GM19397 (cell line): ENCODE data around the gene HSF2BP.
"Not testable (repeated sequence)": the region's sequence is repeated elsewhere in the genome, so short reads cannot be mapped to it uniquely, and the experiment has no call there.

Source experiments
- ATAC-seq: cut with Tn5 transposase; IDR thresholded peaks from one replicate; pipeline ENCODE4 v1.9.1; 2021; ENCODE audit warnings: mild to moderate bottlenecking, moderate library complexity; ENCODE audit not compliant: unreplicated experiment

HSF2BP gene

DNA sequence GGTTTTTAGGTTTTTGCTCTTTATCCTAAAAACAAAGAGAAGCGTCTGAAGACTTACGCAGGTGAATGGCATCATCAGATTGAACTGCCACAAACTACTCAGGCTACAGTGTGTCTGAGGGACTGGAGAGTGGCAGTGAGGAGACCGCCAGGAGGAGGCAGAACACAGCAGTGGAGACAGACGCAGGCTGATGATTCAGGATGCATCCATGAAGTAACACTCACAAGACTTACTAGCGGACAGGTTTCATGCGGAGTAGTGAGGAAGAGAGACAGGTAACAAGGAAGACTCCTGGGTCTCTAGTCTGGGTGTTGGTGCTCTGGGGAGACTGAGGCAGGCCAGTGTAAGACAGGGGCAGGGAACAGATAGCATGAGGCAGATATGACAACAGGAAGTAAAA lies 5.7 kb downstream of the HSF2BP start:
- ATAC-seq = no peak

DNA sequence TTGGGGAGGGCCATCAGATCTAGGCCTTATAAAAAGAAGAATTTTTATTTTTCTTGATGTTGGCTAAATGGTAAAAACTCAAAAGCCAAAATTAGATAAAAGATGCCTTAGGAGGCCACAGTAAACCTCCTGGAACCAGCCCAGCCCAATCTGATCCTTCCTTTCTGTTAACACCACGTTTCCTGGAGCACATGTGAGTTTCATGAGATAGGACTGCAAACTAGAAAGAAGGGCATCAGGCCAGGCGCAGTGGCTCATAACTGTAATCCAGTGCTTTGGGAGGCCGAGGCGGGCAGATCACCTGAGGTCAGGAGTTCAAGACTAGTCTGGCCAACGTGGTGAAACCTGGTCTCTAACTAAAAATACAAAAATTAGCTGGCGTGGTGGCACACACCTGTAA lies 6.7 kb downstream of the HSF2BP start:
- no peak for ATAC-seq

DNA sequence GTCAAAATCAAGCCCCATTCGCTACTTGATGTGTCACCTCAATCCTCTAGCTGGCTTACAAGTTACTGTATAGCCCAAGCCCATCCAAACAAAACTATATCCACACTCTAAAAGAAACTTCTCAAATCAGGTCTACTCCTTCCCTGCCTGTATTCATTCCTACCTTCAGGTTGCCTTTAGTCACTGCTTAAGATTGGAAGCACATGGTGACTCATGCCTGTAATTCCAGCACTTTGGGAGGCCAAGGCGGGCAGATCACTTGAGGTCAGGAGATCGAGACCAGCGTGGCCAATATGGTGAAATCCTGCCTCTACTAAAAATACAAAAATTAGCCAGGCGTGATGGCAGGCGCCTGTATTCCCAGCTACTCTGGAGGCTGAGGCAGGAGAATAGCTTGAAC lies 7.4 kb downstream of the HSF2BP start:
- not testable (repeated sequence) for ATAC-seq

DNA sequence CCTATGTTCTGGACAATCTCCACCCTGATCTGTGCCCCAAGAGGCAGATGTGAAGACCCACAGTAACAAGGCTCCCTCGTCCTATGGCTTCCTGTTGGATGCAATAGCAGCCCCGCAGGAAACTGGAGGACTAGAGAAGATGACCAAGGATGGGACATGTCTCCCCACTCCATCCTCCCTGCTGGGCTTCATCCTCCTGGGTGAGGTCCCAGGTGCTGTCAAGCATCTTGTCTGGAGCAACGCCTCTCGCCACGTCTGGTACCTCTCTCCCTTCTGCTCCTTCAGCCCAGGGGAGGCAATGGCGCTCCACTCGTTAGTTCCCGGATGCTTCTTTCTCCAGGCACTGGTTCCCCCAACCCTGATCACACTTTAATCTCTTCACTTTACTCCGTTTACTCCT lies 11.1 kb downstream of the HSF2BP start:
- no peak for ATAC-seq

DNA sequence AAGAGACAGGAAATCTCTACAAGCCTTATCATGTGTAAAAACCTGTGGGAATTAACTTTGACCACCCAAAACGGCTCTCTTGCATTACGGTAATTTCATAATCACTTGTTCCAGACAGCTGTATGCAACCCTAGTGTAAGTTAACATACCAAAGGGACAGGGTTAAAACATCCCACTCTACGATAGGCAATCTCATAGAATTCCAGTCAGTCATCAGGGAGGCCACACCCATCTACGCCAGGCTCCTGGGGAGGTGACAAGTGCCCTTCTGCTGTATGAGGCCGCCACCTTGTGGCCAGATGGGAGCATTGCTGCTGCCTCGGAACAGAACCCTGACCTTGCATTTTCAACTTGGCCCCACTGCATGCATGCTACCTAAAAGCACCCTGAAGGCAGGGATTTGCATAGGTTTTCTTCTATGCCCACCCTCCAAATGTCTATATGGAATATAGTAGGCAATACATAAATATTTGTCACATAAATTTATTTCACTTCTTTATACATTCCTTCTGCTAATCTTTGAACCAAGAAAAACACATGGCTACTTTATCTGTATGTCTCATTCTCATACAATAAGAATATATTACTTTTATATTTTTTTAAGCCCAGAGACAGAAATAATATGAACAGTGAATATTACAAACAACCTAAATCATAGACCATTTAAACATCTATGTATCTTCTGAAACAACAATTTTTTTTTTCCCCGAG lies 12.6 kb downstream of the HSF2BP start:
- no peak for ATAC-seq

DNA sequence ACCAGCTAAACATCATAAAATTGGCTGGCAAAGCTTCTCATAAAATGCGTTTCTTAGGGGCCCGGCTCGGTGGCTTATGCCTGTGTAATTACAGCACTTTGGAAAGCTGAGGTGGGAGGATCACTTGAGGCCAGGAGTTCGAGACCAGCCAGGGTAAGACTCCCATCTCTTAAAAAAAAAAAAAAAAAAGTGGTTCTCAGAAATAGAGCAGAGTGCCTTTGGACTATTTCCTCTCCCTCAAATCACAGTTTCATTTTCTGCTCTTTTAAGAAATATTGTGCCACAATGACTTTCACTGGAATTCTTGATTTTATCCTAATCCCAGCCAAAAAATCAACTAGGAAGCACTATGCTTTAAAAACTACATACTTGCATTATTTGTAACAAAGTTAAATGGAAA lies 13.3 kb downstream of the HSF2BP start:
- ATAC-seq = no peak

DNA sequence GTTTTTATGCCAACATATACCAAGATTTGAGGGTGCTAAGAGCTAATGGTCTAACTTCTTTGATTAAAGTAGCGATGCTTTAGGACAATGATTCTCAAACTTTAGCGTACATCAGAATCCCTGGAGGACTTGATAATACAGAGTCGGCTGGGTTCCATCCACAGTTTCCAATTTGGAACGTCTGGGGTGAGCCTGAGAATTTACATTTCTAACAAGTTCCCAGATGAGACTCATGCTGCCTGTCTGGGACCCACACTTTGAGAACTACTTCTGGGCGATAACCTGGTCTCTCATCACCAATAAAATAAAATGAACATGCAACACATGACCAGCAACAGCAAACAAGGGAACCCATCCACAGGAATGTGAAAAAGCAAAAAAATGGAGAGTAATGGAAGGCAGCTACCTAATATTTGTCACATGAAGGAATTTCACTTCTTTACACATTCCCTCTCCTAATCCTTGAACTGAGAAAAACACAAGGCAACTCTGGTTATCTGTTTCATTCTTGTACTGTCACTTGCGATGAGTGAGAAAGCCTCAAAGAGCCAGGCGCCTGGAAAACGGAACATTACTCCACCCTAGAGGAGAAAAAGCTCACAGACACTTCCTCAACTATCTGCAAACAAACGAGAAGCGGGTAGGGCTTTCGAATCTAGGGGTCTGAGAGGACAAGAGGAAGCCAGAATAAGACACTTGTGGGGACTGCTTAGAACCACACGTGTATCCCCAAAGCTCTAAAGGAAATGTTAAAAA lies 14.0 kb downstream of the HSF2BP start:
- ATAC-seq = no peak

DNA sequence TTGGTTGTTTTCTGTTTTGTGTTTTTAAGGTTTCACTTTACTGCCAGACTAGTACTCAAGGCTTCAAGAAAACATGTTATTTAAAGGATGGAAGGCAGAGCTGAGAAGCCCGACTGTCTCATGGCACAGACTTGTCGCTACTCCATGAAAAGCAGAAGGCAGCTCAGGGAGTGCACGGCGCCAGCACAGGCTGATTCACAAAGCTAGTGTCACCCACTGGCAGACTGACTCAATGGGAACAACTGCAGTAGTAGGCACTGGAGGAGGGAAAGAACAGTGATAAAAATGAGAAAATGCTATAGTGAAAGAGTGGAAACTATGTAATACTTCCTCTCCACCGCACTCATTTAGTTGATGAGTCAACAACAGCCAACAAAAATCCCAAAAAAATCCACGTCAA lies 14.7 kb downstream of the HSF2BP start:
- ATAC-seq = no peak

DNA sequence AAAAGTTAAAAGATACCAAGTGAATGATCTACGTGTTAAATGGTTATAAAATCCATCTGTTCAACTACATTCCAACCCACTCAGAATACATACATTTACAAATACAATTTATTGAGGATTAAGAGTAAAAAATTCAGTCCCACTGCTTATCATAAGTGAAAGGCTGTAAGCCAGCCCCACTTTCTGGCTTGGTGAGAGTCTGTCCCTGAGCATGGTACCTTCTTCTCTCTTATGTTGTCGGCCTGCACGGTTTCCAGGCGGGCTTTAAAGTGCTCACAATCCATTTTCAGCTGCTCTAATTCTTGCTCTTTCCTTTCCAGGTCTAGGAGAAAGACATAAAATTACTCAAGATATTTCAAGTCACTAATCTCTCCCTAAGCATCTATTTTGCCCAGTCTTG lies 15.2 kb downstream of the HSF2BP start:
- no peak for ATAC-seq

DNA sequence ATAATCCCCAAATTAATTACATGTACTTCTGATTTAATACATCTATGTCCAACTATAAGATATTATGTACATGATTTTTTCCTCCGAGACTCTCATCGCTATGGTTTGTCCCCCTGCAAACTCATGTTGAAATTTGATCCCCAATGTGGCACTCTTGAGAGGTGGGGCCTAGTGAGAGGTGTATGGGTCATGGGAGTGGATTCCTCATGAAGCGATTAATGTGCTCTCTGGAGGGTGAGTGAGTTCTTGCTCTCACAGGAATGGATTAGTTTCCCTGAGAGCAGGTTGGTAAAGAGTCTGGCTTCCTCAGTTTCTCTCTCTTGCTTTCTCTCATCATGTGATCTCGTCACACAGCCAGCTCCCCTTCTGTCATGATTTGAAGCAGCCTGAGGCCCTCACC lies 16.1 kb downstream of the HSF2BP start:
- ATAC-seq = no peak

DNA sequence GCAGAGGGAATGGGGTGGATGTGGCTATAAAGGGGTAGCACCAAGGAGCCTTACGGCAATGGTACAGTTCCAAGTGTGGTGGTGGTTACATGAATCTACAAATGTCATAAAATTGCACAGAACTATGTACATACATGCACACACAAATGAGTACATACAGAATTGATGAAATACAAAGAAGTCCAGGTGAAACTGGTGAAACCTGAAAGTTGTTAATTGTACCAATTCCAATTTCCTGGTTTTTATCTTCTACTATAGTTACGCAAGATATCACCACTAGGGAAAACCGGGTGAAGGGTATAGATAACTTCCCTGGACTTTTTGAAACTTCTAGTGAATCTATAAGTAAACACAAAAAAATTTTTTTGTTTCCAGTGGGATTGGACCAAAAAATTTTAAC lies 18.9 kb downstream of the HSF2BP start:
- ATAC-seq = no peak

DNA sequence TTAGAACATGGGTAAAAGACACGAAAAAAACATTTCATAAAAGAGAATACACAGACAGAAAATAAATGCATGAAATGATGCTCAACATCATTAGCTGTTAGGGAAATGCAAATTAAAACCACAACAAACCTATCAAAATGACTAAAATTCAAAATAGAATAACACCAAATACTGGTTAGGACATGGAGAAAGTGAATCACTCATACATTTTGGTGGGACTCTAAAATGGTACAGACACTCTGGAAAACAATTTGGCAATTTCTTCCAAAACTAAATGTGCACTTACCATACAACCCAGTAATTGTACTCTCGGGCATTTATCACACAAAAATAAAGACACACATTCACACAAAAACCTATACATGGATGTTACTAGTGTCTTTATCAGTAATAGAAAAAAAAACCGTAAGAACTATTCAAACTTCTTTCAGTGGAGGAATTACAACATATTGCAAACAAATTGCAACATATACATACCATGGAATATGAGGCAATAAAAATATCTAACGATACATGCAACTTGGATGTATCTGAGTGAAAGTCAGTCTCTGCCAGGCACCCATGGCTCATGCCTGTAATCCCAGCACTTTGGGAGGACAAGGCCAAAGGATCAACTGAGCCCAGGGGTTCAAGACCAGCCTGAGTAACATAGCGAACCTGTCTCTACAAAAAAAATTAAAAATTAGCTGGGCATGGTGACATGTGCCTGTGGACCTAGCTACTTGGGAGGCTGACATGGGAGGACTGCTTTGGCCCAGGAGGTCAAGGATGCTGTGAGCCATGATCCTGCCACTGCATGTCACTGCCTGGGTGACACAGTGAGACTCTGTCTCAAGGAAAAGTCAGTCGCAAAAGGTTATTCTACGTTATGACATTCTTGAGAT lies 19.6 kb downstream of the HSF2BP start:
- no peak for ATAC-seq

DNA sequence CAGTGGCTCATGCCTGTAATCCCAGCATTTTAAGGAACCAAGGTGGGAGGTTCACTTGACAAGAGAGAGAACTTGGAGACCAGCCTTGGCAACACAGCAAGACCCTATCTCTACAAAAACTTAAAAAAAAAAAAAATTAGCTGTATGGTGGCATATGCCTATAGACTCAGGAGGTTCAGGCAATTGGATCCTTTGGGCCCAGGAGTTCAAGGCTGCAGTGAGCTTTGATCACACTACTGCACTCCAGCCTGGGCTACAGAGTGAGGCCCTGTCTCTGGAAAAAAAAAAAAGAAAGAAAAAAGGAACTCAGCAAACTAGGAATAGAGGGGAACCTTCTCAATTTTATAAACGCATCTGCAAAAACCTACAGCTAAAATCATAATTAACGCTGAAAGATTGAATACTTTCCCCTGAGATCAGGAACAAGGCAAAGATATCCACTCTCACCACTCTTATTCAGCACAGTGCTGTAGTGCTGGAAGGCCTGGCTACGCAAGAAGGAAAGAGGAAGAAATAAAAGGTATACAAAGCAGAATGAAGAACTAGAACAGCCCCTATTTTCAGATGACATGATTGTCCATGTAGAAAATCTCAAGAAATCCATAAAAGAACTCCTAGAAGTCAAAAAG lies 21.6 kb downstream of the HSF2BP start:
- ATAC-seq = no peak

DNA sequence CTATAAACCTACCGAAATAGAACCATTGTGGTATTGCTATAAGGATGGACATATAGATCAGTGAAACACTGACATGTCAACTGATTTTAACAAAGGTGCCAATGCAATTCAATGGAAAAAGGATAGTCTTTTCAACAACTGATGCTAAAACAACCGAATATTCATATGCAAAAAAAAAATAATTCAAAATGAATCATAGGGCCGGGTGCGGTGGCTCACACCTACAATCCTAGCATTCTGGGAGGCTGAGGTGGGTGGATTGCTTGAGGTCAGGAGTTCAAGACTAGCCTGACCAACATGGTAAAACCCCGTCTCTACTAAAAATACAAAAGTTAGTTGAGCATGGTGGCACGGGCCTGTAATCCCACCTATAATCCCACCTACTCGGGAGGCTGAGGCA lies 23.9 kb downstream of the HSF2BP start:
- no peak for ATAC-seq

DNA sequence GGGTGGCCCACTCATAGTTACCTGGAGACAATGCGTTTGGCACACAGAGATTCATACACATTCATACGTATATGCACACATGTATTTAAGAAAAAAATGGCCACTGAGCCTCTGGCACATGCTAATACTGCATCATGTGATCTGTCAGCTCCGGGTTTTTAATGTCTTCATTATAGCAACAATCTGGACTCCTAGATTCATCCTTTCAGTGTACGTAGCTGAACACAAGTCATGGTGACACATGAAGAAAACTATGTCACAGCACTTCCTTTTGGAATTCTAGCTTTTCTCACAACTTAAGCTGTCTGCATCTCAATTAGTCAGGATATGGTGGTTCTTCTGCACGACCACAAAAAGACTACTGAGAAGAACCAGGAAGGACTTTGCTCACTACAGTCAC lies 24.7 kb downstream of the HSF2BP start:
- no peak for ATAC-seq

DNA sequence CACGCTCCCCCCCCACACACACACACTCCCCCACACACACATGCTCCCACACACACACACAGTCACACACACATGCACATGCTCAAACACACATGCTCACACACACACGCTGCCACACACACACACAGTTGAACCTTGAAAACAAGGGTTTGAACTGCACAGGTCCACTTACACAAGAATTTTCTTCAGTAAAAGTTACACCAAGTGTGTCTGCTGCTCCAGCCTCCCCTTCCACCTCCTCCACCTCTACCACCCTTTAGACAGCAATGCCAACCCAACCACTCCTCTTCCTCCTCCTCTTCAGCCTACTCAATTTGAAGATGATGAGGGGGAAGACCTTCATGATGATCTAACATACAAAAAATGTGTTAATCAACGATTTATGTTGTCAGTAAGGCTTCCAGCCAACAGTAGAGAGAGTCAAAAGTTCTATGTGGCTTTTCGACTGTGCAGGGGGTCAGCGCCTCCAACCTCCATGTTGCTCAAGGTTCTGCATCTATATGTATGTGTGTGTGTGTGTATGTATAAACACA lies 26.8 kb downstream of the HSF2BP start:
- no peak for ATAC-seq

DNA sequence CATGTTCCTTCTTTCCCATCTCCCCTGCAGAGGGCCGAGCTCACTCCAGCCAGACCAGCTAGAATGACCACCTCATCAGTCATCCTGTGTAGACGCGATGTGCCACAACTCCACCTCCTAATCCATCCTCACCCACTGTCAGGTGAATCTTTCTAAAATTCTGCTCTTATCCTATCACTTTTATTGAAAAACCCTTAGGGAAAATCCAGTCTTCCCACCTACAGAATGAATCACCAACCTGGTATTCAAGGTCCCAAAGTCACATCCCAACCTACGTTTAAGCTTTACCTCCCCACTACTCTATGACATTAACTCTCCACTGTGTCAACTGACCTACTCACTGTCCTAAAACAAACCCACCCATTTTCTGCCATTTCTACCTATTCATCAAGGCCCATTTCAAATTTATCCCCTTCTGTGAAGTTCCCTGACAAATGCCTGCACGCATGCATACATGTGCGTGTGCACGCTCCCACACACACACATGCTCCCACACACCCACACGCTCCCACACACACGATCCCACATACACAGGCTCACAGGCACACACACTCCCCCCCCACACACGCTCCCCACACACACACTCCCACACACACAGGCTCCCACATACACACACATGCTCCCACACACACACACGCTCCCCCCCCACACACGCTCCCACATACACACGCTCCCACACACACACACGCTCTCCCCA lies 27.7 kb downstream of the HSF2BP start:
- ATAC-seq = no peak

DNA sequence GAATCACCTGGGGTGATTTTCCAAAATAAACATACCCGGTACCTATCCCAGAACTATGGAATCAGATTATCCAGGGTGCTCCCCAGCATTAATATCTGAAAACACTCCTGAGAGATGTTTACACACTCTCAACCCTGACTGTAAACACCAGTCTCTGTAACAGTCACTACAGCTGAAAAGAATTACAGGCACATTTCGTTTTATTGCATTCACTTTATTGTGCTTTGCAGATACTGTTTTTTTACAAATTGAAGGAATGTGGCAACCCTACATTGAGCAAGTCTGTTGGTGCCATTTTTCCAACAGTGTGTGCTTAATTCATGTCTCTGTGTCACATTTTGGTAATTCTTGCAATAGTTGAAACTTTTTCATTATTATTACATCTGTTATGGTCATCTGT lies 31.8 kb downstream of the HSF2BP start:
- ATAC-seq = no peak

DNA sequence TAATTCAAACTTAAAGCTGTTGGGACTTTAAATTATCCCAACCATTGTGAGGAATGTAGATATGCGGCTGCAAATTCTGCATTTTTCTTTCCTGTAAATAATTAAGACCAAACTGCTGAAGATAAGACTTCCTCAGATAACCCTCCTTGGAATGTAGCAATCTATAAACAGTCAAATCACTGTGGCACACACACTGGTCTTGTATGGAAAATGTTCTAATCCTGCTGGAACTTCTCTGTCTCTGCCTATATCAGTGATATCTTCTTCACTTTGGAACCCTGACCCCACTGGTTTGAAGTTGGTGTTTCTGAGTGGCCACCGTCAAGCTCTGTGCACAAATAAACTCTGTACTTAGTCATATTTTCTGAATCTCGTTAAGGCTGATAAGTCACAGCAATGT lies 32.9 kb downstream of the HSF2BP start:
- ATAC-seq = no peak

DNA sequence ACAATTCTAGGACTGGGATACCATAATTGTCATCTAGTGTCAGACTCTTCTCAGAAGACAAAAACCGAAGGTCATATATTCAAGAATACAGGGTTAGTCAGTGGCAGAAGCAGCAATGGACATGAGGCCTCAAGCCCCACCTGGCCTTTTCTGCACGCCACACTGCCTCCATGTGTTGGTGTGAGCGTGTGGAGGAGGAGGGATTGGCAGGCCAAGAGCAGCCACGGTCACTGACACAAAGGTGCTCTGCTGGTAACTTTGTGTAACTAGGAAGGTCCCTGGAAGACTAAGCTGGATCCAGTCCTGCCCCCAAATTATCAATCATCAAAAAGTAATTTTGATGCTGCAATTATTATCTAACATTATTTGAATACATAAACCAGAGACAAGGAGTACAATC lies 34.9 kb downstream of the HSF2BP start:
- ATAC-seq = no peak
